HCEC 1CT (cell line): Measurements from ENCODE around the gene VSIG1.

Source experiments
- DNase-seq: peaks from one replicate; pipeline ENCODE4 v3.0.0-alpha.2; 2017

Gene VSIG1

GRCh38 chrX:108064613-108065012 lies 19.7 kb downstream of the VSIG1 start:
- DNase-seq = no peak

- DNase-seq = no peak
Observed at GRCh38 chrX:108068121-108068520, 23.3 kb downstream of the VSIG1 start.

GRCh38 chrX:108070891-108071290 lies 26.0 kb downstream of the VSIG1 start:
- DNase-seq = peak; percentile 59

- DNase-seq = no peak
Observed at GRCh38 chrX:108071578-108071977, 26.7 kb downstream of the VSIG1 start.

GRCh38 chrX:108072746-108073145 lies 27.9 kb downstream of the VSIG1 start:
- DNase-seq = peak; percentile 48

GRCh38 chrX:108081110-108081509 lies 36.2 kb downstream of the VSIG1 start:
- DNase-seq = no peak

GRCh38 chrX:108087792-108088191 lies 42.9 kb downstream of the VSIG1 start:
- DNase-seq = no peak

- no peak for DNase-seq
Observed at GRCh38 chrX:108088511-108088910, 43.6 kb downstream of the VSIG1 start.

- DNase-seq = peak; percentile 34
Observed at GRCh38 chrX:108090491-108091263, 45.8 kb downstream of the VSIG1 start.

GRCh38 chrX:108091264-108091877 lies 46.5 kb downstream of the VSIG1 start, which contains the start of the genes ATG4A and PSMD10:
ATG4A (plus strand) TSS chrX:108091778; CDS start chrX:108091827, 49 bp downstream.
PSMD10 (minus strand) TSS chrX:108091542; CDS start chrX:108091520, 22 bp downstream.
- DNase-seq = peak; percentile 94

- DNase-seq = no peak
Observed at GRCh38 chrX:108091878-108092291, 47.0 kb downstream of the VSIG1 start.

- peak; percentile 54 for DNase-seq
Observed at GRCh38 chrX:108097380-108097779, 52.5 kb downstream of the VSIG1 start.

- no peak for DNase-seq
Observed at GRCh38 chrX:108105473-108105872, 60.6 kb downstream of the VSIG1 start.

- DNase-seq = no peak
Observed at GRCh38 chrX:108114541-108114940, 69.7 kb downstream of the VSIG1 start.

- no peak for DNase-seq
Observed at GRCh38 chrX:108117988-108118387, 73.1 kb downstream of the VSIG1 start.

- DNase-seq = no peak
Observed at GRCh38 chrX:108121291-108121690, 76.4 kb downstream of the VSIG1 start.

- no peak for DNase-seq
Observed at GRCh38 chrX:108122748-108123147, 77.9 kb downstream of the VSIG1 start.

- no peak for DNase-seq
Observed at GRCh38 chrX:108123591-108124366, 78.9 kb downstream of the VSIG1 start.

GRCh38 chrX:108126661-108127060 lies 81.8 kb downstream of the VSIG1 start:
- DNase-seq = no peak

GRCh38 chrX:108127152-108127551 lies 82.3 kb downstream of the VSIG1 start:
- no peak for DNase-seq
